WTC11 (cell line): ENCODE data around the gene FASN.

Experiments used
- CTCF ChIP-seq: fragments of 200-600 bp; IDR thresholded peaks from 2 replicates; pipeline ENCODE4 v1.8.0; 2022; ENCODE audit warnings: antibody characterized with exemption
- GRHL2 ChIP-seq: fragments of 250-450 bp; sonication (Bioruptor Pico); IDR thresholded peaks from 2 replicates; pipeline ENCODE4 v1.8.0; 2022; ENCODE audit warnings: mild to moderate bottlenecking, moderate library complexity; ENCODE audit not compliant: insufficient replicate concordance, severe bottlenecking
- SP1 ChIP-seq: sonication (generic); formaldehyde crosslinking; conservative IDR thresholded peaks from 2 replicates; pipeline ENCODE4 v1.8.1; 2022; ENCODE audit warnings: missing genetic modification reagents

GRCh38 chr17:82084373-82085030, 13.5 kb downstream of the FASN start:
- TF ChIP-seq CTCF (no peak), GRHL2 (no peak), SP1 (no peak)
